SKM-1 treated with dmso at 0.1 percent for 144 hours (cell line): ENCODE measurements around the gene HIRA.

ENCODE experiments used
- DNase-seq: peaks from one replicate; lab custom pipeline; 2025; ENCODE audit not compliant: unreplicated experiment; lab: John Stamatoyannopoulos, UW

HIRA gene

GRCh38 chr22:19431649-19432132, at the start of gene HIRA:
Gene HIRA (minus strand): TSS chr22:19431733. CDS start chr22:19431476, 257 bp downstream.
- peak; percentile 38 for DNase-seq

GRCh38 chr22:19480789-19481188, 49.3 kb upstream of the HIRA start:
- DNase-seq, result no peak

GRCh38 chr22:19480173-19480568, 48.6 kb upstream of the HIRA start:
- no peak for DNase-seq

- peak; percentile 98 for DNase-seq
These were observed 48.0 kb upstream of the HIRA start, which contains the start of gene CDC45 for GRCh38 chr22:19479355-19480172. Gene CDC45 (plus strand): TSS chr22:19479920. CDS start chr22:19479969, 49 bp downstream.

GRCh38 chr22:19478901-19479354, 47.4 kb upstream of the HIRA start, which contains the start of gene UFD1:
Gene UFD1 (minus strand): TSS chr22:19479193. CDS start chr22:19479085, 108 bp downstream.
- DNase-seq, result peak; percentile 68

GRCh38 chr22:19478045-19478900, 46.7 kb upstream of the HIRA start:
- no peak for DNase-seq

- no peak for DNase-seq
These were observed 46.0 kb upstream of the HIRA start for GRCh38 chr22:19477321-19478044.

GRCh38 chr22:19476023-19476422, 44.5 kb upstream of the HIRA start:
- DNase-seq, result no peak

- DNase-seq, result no peak
These were observed 42.0 kb upstream of the HIRA start for GRCh38 chr22:19473578-19473977.

GRCh38 chr22:19472233-19472632, 40.7 kb upstream of the HIRA start:
- DNase-seq, result no peak

GRCh38 chr22:19471572-19471971, 40.0 kb upstream of the HIRA start:
- no peak for DNase-seq

- DNase-seq, result no peak
These were observed 38.5 kb upstream of the HIRA start for GRCh38 chr22:19470010-19470409.

- DNase-seq, result no peak
These were observed 37.9 kb upstream of the HIRA start for GRCh38 chr22:19469421-19469820.

GRCh38 chr22:19467912-19468311, 36.4 kb upstream of the HIRA start:
- DNase-seq, result no peak

- DNase-seq, result no peak
These were observed 35.6 kb upstream of the HIRA start for GRCh38 chr22:19466848-19467752.

GRCh38 chr22:19466126-19466716, 34.7 kb upstream of the HIRA start:
- no peak for DNase-seq

- DNase-seq, result no peak
These were observed 33.4 kb upstream of the HIRA start for GRCh38 chr22:19464975-19465374.

GRCh38 chr22:19464546-19464945, 33.0 kb upstream of the HIRA start:
- DNase-seq, result no peak
